Hepatocyte (in vitro differentiated cells): ENCODE results near the gene DDR2. TPM values are rescaled to one million over a fixed set of nuclear protein-coding genes. Genes with fewer than 3 reads are reported as not detected.

Experiments
- DNase-seq: peaks from one replicate; pipeline ENCODE4 v3.0.0-alpha.2; 2016; ENCODE audit warnings: low spot score
- H2AFZ ChIP-seq: fragments of 200-600 bp; sonication (generic); 2 replicates; pipeline ENCODE4 v1.6.0; 2016; ENCODE audit warnings: antibody characterized with exemption, mild to moderate bottlenecking
- H3K27ac ChIP-seq: fragments of 200-600 bp; sonication (generic); 2 replicates; pipeline ENCODE4 v1.5.1; 2016; ENCODE audit warnings: mild to moderate bottlenecking
- H3K27me3 ChIP-seq: fragments of 200-600 bp; sonication (generic); 2 replicates; pipeline ENCODE4 v1.6.1; 2016
- H3K36me3 ChIP-seq: fragments of 200-600 bp; sonication (generic); replicated peaks from 2 replicates; pipeline ENCODE4 v1.5.1; 2016; ENCODE audit warnings: low read depth; ENCODE audit not compliant: insufficient read depth
- H3K4me1 ChIP-seq: fragments of 200-600 bp; sonication (generic); 2 replicates; pipeline ENCODE4 v1.5.1; 2016; ENCODE audit warnings: mild to moderate bottlenecking, moderate library complexity; ENCODE audit not compliant: insufficient read depth
- H3K4me2 ChIP-seq: fragments of 200-600 bp; sonication (generic); 2 replicates; pipeline ENCODE4 v1.6.0; 2016
- H3K4me3 ChIP-seq: fragments of 200-600 bp; sonication (generic); 2 replicates; pipeline ENCODE4 v1.5.1; 2016; ENCODE audit warnings: mild to moderate bottlenecking
- H3K79me2 ChIP-seq: fragments of 200-600 bp; sonication (generic); 2 replicates; pipeline ENCODE4 v1.6.0; 2017; ENCODE audit warnings: mild to moderate bottlenecking
- H3K9me2 ChIP-seq: fragments of 200-600 bp; sonication (generic); replicated peaks from 2 replicates; pipeline ENCODE4 v1.6.0; 2017; ENCODE audit warnings: mild to moderate bottlenecking; ENCODE audit not compliant: insufficient read depth
- H3K9me3 ChIP-seq: fragments of 200-600 bp; sonication (generic); 2 replicates; pipeline ENCODE4 v1.5.1; 2016; ENCODE audit warnings: low read depth, mild to moderate bottlenecking
- H4K20me1 ChIP-seq: fragments of 200-600 bp; sonication (generic); 2 replicates; pipeline ENCODE4 v1.6.0; 2016; ENCODE audit warnings: mild to moderate bottlenecking; ENCODE audit not compliant: insufficient read depth, poor library complexity, severe bottlenecking
- EZH2 ChIP-seq: fragments of 200-600 bp; sonication (generic); IDR thresholded peaks from 2 replicates; pipeline ENCODE4 v1.6.1; 2016; ENCODE audit warnings: antibody characterized with exemption, mild to moderate bottlenecking, borderline replicate concordance
- EZH2phosphoT487 ChIP-seq: fragments of 200-600 bp; sonication (generic); IDR thresholded peaks from one replicate; pipeline ENCODE4 v1.6.1; 2018; ENCODE audit warnings: antibody characterized with exemption, mild to moderate bottlenecking, low read depth, moderate library complexity; ENCODE audit not compliant: unreplicated experiment, severe bottlenecking
- WGBS: methylation state at CpG from one replicate; pipeline ENCODE4 v1.1.6; 2016; ENCODE audit warnings: low lambda C conversion rate; ENCODE audit errors: missing lambda C conversion rate; 5-methylcytosine and 5-hydroxymethylcytosine counted together
- polyA plus RNA-seq: library from polyadenylated mRNA; unstranded; fragments of >200 nt; fragmentation: Nextera tagmentation; extraction: Ambion mirVana; gene quantifications from 2 replicates; pipeline ENCODE4 v1.2.1, GENCODE V29; 2016
- total RNA-seq: library from RNA; depleted of rRNA; stranded (reverse); fragments of >200 nt; gene quantifications from 2 replicates; pipeline ENCODE4 v1.2.3, GENCODE V29; 2014
- TF ChIP-seq, protein P1 (sequence below): fragments of 200-600 bp; sonication (generic); IDR thresholded peaks from 2 replicates; pipeline ENCODE4 v1.5.1; 2016; ENCODE audit warnings: antibody characterized with exemption, mild to moderate bottlenecking; ENCODE audit not compliant: poor library complexity

DDR2 gene
- total and polyA plus RNA-seq, 2 experiments from 2014 or later, result 15.7 to 40.2 TPM

DNA sequence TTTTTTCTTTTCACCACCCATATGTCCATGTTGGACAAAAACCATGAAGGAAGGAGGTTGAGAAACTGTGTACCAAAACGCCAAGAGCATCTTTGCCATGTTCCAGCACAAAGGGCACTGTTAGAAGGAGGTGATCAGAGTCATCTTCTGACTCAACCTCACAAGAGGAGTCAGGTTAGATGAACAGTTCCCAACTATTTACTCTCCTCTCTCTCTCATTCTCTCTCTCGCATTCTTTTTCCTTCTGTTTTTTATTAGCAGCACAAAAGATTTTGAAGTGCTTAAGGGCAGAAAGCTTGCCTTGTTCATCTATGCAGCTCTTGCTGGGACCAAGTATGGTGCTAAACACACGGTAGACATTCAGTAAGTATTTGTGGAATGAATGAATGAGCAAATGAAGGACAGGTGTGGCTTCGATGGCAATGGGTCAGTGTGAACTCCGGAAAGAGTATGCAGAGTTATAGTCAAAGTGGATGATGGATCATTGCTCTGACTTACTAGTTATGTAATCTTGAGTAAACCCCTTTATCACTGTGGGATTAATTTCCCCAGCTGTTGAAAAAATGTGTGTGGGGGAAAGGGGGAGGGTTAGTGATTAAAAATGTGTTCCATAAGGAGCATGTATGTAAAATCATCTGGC lies 33.9 kb downstream of the DDR2 start:
- TF ChIP-seq EZH2 (no peak), EZH2phosphoT487 (no peak)
- TF ChIP-seq, protein P1, sequence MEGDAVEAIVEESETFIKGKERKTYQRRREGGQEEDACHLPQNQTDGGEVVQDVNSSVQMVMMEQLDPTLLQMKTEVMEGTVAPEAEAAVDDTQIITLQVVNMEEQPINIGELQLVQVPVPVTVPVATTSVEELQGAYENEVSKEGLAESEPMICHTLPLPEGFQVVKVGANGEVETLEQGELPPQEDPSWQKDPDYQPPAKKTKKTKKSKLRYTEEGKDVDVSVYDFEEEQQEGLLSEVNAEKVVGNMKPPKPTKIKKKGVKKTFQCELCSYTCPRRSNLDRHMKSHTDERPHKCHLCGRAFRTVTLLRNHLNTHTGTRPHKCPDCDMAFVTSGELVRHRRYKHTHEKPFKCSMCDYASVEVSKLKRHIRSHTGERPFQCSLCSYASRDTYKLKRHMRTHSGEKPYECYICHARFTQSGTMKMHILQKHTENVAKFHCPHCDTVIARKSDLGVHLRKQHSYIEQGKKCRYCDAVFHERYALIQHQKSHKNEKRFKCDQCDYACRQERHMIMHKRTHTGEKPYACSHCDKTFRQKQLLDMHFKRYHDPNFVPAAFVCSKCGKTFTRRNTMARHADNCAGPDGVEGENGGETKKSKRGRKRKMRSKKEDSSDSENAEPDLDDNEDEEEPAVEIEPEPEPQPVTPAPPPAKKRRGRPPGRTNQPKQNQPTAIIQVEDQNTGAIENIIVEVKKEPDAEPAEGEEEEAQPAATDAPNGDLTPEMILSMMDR, result no peak
- no peaks in the 10 kb centered on the region for H3K9me3 ChIP-seq
- no peak for DNase-seq
- H3K27ac ChIP-seq, result no peak overlapping the region
- 50% methylated on average over 5 of the region's 5 CpGs for WGBS
- H2AFZ ChIP-seq, result no peak overlapping the region
- H4K20me1 ChIP-seq, result no peaks in the 10 kb centered on the region
- no peak overlapping the region for H3K4me2 ChIP-seq
- H3K79me2 ChIP-seq, result peaks cover 27% of the 10 kb centered on the region
- H3K36me3 ChIP-seq, result no peaks in the 10 kb centered on the region
- peaks cover 5% of the 10 kb centered on the region for H3K4me1 ChIP-seq
- no peak overlapping the region for H3K4me3 ChIP-seq
- H3K27me3 ChIP-seq, result no peaks in the 10 kb centered on the region
- H3K9me2 ChIP-seq, result no peaks in the 10 kb centered on the region

DNA sequence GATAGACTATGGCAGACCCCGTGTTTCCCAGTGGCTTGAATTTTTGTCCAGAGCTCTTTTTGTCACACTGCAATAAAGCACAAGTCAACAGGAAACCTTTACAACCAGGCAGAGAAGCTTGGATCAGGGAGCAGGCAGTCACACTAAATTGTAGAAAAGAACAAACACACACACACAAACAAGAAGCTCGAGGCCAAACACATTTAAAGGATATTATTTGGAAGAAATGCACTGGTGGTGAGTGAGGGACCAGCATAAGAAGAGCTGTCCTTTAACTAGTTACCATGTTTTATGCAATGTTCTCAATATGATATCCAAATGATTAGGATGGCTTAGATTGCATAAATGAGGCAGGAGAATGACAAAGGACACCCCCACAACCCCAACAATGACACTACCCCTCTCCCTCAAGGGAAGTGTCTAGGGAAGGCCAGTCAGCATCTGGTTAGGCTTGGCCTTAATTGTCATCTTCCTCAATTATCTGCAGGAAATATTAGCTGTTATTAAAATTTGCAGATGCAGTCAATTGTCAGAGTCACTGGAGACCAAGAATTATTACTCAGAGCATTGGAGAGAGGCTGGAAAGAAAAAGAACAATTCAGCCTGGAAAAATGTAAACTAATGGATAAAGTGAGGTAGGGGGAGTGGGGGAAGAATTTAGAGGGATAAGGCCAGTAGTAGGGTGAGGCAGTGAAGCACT lies 35.3 kb downstream of the DDR2 start:
- H3K4me2 ChIP-seq, result no peak overlapping the region
- no peak overlapping the region for H3K4me3 ChIP-seq
- 59% methylated on average over 2 of the region's 2 CpGs for WGBS
- peaks cover 5% of the 10 kb centered on the region for H3K4me1 ChIP-seq
- H3K79me2 ChIP-seq, result peaks cover 19% of the 10 kb centered on the region
- H3K9me2 ChIP-seq, result no peaks in the 10 kb centered on the region
- no peaks in the 10 kb centered on the region for H4K20me1 ChIP-seq
- no peaks in the 10 kb centered on the region for H3K27me3 ChIP-seq
- TF ChIP-seq, protein P1, result no peak
- no peak for TF ChIP-seq EZH2phosphoT487
- no peak for TF ChIP-seq EZH2
- no peak overlapping the region for H2AFZ ChIP-seq
- no peak overlapping the region for H3K27ac ChIP-seq
- DNase-seq, result no peak
- no peaks in the 10 kb centered on the region for H3K36me3 ChIP-seq
- H3K9me3 ChIP-seq, result no peaks in the 10 kb centered on the region

DNA sequence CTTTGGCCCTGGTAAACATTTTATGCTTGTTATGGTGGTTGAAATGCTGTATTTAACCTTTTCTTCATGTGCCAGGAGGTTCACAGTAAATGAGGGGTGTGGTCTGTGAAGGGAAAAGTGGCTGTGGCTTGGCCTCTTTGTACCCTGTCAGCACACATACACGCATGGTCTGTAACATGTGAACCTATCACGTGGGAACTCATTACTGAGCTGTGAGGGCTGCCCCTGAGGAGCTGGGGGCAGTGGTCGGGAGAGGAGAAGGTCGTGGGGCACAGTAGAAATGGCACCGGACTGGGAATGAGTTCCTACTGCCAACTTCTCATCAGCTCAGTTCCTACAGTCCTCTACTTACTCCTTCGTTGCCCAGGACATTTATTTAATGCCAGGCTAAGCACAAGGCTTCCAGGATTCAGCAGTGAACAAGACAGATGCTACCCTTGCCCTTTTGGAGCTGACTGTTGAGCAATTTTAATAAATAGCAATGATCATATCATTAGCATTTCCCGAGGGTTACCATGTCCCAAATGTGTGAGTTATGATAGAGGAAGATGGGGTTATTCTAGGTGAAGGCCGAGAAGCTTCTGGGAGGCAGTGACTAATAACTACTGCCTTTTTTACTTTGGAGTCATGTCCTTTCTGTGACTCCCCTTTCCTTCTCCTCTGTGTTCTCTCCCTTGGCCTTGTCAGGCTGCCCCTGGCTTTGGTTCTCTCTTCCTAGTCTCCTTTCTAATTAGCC lies 38.8 kb downstream of the DDR2 start:
- Histone ChIP-seq H3K27me3 (no peaks in the 10 kb centered on the region), H3K4me1 (peaks cover 7% of the 10 kb centered on the region), H3K36me3 (no peaks in the 10 kb centered on the region), H3K79me2 (peaks cover 10% of the 10 kb centered on the region), H4K20me1 (no peaks in the 10 kb centered on the region), H3K4me2 (no peak overlapping the region), H2AFZ (no peak overlapping the region), H3K27ac (no peak overlapping the region), H3K4me3 (no peak overlapping the region), H3K9me2 (no peaks in the 10 kb centered on the region), H3K9me3 (no peaks in the 10 kb centered on the region)
- DNase-seq, result no peak
- 92% methylated on average over 8 of the region's 8 CpGs for WGBS
- TF ChIP-seq EZH2phosphoT487, result no peak
- no peak for TF ChIP-seq EZH2
- TF ChIP-seq, protein P1, result no peak
